HepG2 (cell line): ENCODE results near the gene RARG. TPM values are rescaled to one million over a fixed set of nuclear protein-coding genes. Genes with fewer than 3 reads are reported as not detected.

Experiments used
- ATM ChIP-seq: fragments of 450-650 bp; IDR thresholded peaks from 2 replicates; pipeline ENCODE4 v1.7.1; 2017; ENCODE audit warnings: mild to moderate bottlenecking, borderline replicate concordance
- GATA4 ChIP-seq: sonication (generic); IDR thresholded peaks from 2 replicates; pipeline ENCODE4 v1.6.1; 2016; ENCODE audit warnings: antibody characterized with exemption, low read depth, borderline replicate concordance
- HOXA5 ChIP-seq: sonication (generic); formaldehyde crosslinking; IDR thresholded peaks from 2 replicates; pipeline ENCODE4 v1.4.0; 2020; ENCODE audit warnings: missing genetic modification reagents
- JUNB ChIP-seq: sonication (generic); formaldehyde crosslinking; IDR thresholded peaks from 2 replicates; pipeline ENCODE4 v1.8.0; 2022; ENCODE audit warnings: missing genetic modification reagents, mild to moderate bottlenecking, borderline replicate concordance
- PLRG1 ChIP-seq: fragments of 450-650 bp; conservative IDR thresholded peaks from 2 replicates; pipeline ENCODE4 v1.6.1; 2016
- SIN3A ChIP-seq: IDR thresholded peaks from 2 replicates; pipeline ENCODE4 v1.6.1; 2011; ENCODE audit warnings: low read depth, mild to moderate bottlenecking, control low read depth, low read length, borderline replicate concordance
- TEAD2 ChIP-seq: sonication (generic); formaldehyde crosslinking; IDR thresholded peaks from 2 replicates; pipeline ENCODE4 v1.9.0; 2021; ENCODE audit warnings: missing genetic modification reagents
- USF2 ChIP-seq, 2 experiments: sonication (generic) in 1 of 2; formaldehyde crosslinking in 1 of 2; IDR thresholded peaks; 2 replicates each; pipeline versions ENCODE4 v1.5.1 to v1.6.1; 2011 to 2020; ENCODE audit warnings: borderline replicate concordance in 1 of 2, low read depth in 1 of 2, low read length in 1 of 2, mild to moderate bottlenecking in 1 of 2, missing genetic modification reagents in 1 of 2, moderate library complexity in 1 of 2
- YEATS2 ChIP-seq: sonication (generic); formaldehyde crosslinking; IDR thresholded peaks from 2 replicates; pipeline ENCODE4 v1.4.0; 2020; ENCODE audit warnings: missing genetic modification reagents, borderline replicate concordance
- ZBTB7B ChIP-seq: sonication (generic); formaldehyde crosslinking; IDR thresholded peaks from 2 replicates; pipeline ENCODE4 v1.4.0; 2020; ENCODE audit warnings: missing genetic modification reagents
- ZC3H4 ChIP-seq: sonication (generic); formaldehyde crosslinking; IDR thresholded peaks from 2 replicates; pipeline ENCODE4 v1.4.0; 2020; ENCODE audit warnings: missing genetic modification reagents, borderline replicate concordance
- ZMYM2 ChIP-seq: sonication (generic); formaldehyde crosslinking; IDR thresholded peaks from 2 replicates; pipeline ENCODE4 v1.8.0; 2022; ENCODE audit warnings: mild to moderate bottlenecking, missing genetic modification reagents
- ZNF333 ChIP-seq: sonication (generic); formaldehyde crosslinking; IDR thresholded peaks from 2 replicates; pipeline ENCODE4 v1.4.0; 2020; ENCODE audit warnings: mild to moderate bottlenecking, missing genetic modification reagents, borderline replicate concordance
- ZNF788 ChIP-seq: sonication (generic); formaldehyde crosslinking; IDR thresholded peaks from 2 replicates; pipeline ENCODE4 v1.5.0; 2020; ENCODE audit warnings: mild to moderate bottlenecking, missing genetic modification reagents, borderline replicate concordance
- polyA plus RNA-seq, 8 experiments: library from polyadenylated mRNA; depleted of rRNA in 3 of 8; stranded (reverse) in 7 of 8; unstranded in 1 of 8; fragments of >200 nt; fragmentation: Illumina TruSeq in 4 of 8; extraction: Trizol in 4 of 8; gene quantifications; 2 replicates each; pipeline versions ENCODE4 v1.2.1 to v1.2.3, GENCODE V29; 2011 to 2016; ENCODE audit warnings: low read depth in 4 of 8, missing spikeins in 1 of 8, mixed read lengths in 1 of 8; ENCODE audit not compliant: insufficient read depth in 1 of 8
- total RNA-seq, 5 experiments: library from RNA; depleted of rRNA; stranded (reverse); fragments of >200 nt; fragmentation: Illumina TruSeq; extraction: Trizol; gene quantifications; 2 replicates each; pipeline ENCODE4 v1.2.3, GENCODE V29; 2016; ENCODE audit warnings: low read depth in 1 of 5
- TF ChIP-seq, protein P1 (sequence below): sonication (generic); formaldehyde crosslinking; IDR thresholded peaks from 2 replicates; pipeline ENCODE4 v1.8.1; 2023; ENCODE audit warnings: missing genetic modification reagents, mild to moderate bottlenecking, borderline replicate concordance
- TF ChIP-seq, protein P2 (sequence below): sonication (generic); formaldehyde crosslinking; IDR thresholded peaks from 2 replicates; pipeline ENCODE4 v1.5.0; 2020; ENCODE audit warnings: mild to moderate bottlenecking, missing genetic modification reagents, borderline replicate concordance
- TF ChIP-seq, protein P3 (sequence below): sonication (generic); formaldehyde crosslinking; IDR thresholded peaks from 2 replicates; pipeline ENCODE4 v1.8.0; 2022; ENCODE audit warnings: mild to moderate bottlenecking, missing genetic modification reagents, borderline replicate concordance

The RARG gene
- total and polyA plus RNA-seq, 2 of the 13 experiments (the other 11 are each of a cell fraction or from before 2014, with no cell fraction given): 0.77 to 1.5 TPM

- no peak for TF ChIP-seq PLRG1
- TF ChIP-seq, protein P1, sequence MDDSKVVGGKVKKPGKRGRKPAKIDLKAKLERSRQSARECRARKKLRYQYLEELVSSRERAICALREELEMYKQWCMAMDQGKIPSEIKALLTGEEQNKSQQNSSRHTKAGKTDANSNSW: no peak
- TF ChIP-seq ZNF788: peak; percentile 94
- no peak; the same call in 1 of the 2 replicates for TF ChIP-seq YEATS2 (CRISPR knock-in tag)
- 0 out of 2 replicates have a peak, but pooled peaks have one; percentile 49 for TF ChIP-seq HOXA5 (CRISPR knock-in tag)
- TF ChIP-seq, protein P2, sequence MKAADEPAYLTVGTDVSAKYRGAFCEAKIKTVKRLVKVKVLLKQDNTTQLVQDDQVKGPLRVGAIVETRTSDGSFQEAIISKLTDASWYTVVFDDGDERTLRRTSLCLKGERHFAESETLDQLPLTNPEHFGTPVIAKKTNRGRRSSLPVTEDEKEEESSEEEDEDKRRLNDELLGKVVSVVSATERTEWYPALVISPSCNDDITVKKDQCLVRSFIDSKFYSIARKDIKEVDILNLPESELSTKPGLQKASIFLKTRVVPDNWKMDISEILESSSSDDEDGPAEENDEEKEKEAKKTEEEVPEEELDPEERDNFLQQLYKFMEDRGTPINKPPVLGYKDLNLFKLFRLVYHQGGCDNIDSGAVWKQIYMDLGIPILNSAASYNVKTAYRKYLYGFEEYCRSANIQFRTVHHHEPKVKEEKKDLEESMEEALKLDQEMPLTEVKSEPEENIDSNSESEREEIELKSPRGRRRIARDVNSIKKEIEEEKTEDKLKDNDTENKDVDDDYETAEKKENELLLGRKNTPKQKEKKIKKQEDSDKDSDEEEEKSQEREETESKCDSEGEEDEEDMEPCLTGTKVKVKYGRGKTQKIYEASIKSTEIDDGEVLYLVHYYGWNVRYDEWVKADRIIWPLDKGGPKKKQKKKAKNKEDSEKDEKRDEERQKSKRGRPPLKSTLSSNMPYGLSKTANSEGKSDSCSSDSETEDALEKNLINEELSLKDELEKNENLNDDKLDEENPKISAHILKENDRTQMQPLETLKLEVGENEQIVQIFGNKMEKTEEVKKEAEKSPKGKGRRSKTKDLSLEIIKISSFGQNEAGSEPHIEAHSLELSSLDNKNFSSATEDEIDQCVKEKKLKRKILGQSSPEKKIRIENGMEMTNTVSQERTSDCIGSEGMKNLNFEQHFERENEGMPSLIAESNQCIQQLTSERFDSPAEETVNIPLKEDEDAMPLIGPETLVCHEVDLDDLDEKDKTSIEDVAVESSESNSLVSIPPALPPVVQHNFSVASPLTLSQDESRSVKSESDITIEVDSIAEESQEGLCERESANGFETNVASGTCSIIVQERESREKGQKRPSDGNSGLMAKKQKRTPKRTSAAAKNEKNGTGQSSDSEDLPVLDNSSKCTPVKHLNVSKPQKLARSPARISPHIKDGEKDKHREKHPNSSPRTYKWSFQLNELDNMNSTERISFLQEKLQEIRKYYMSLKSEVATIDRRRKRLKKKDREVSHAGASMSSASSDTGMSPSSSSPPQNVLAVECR (CRISPR knock-in tag): peak; percentile 56; the same call in 1 of the 2 replicates
- no peak for TF ChIP-seq TEAD2 (CRISPR knock-in tag)
- TF ChIP-seq ZMYM2 (CRISPR knock-in tag): no peak
- no peak for TF ChIP-seq ATM
- TF ChIP-seq, protein P3, sequence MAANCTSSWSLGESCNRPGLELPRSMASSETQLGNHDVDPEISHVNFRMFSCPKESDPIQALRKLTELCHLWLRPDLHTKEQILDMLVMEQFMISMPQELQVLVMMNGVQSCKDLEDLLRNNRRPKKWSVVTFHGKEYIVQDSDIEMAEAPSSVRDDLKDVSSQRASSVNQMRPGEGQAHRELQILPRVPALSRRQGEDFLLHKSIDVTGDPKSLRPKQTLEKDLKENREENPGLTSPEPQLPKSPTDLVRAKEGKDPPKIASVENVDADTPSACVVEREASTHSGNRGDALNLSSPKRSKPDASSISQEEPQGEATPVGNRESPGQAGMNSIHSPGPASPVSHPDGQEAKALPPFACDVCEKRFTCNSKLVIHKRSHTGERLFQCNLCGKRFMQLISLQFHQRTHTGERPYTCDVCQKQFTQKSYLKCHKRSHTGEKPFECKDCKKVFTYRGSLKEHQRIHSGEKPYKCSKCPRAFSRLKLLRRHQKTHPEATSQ (CRISPR knock-in tag): peak; percentile 74; the same call in 1 of the 2 replicates
- TF ChIP-seq ZC3H4: no peak
- no peak for TF ChIP-seq ZNF333 (CRISPR knock-in tag)
- no peak for TF ChIP-seq JUNB (CRISPR knock-in tag)
- no peak for TF ChIP-seq SIN3A
- peak; percentile 61; the same call in 1 of the 2 replicates for TF ChIP-seq ZBTB7B (CRISPR knock-in tag)
- TF ChIP-seq USF2 (IDR thresholded peaks at IDR 0.05; ENCODE audit: low read depth, low read length): no peak
- TF ChIP-seq USF2 (CRISPR knock-in tag; IDR thresholded peaks at IDR 0.05; ENCODE audit: borderline replicate concordance): no peak
- no peak for TF ChIP-seq GATA4
Measured at GRCh38 chr12:53174881-53175491, 57.0 kb downstream of the RARG start (continued).
